ENCODE data around the gene TUBA3D.
"Not testable (repeated sequence)": the region's sequence is repeated elsewhere in the genome, so short reads cannot be mapped to it uniquely, and the experiment has no call there.

The TUBA3D gene

DNA sequence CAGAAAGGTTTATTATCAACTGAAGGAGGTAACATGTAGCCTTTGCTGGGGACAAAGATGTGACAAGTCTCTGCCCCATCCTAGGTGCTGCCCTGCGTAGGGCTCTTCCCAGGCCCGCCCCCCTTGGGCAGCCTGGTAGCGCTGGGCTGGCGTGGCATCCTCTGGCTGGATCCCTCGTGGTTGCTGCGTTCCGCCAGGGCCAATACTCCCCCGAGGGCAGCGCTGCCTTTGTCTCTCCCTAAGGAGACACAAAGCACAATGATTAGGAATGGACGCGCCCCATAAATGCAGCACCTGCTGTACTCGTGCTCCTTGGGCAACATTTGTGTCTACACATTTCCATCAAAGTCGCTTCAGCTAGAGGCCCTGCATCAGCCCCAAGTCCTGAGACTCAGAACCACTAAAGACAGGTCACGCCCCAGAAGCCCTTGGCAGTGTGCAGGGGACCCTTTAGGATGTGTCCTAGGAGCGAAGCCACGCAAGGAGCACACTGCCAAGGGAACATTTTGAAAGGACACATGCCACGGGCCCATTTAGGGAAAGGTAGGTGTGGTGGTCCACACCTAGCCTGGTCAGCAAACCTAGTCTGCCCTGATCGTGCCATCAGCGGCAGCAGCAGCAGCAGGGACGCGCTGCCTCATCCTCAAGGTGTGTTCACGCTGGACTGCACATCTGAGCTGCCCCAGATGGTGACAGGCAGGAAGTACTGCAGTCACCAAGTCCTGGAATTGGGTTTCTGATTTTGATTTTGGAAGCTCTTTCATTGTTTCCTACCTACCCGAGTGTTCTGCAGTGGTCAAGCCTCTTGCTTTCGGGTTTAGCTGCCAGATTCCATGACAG is 8.3 kb downstream of the TUBA3D start:
- not testable (repeated sequence) for DNase-seq (ENCODE audit: low read depth in 4 of 4, low spot score in 1 of 4)

DNA sequence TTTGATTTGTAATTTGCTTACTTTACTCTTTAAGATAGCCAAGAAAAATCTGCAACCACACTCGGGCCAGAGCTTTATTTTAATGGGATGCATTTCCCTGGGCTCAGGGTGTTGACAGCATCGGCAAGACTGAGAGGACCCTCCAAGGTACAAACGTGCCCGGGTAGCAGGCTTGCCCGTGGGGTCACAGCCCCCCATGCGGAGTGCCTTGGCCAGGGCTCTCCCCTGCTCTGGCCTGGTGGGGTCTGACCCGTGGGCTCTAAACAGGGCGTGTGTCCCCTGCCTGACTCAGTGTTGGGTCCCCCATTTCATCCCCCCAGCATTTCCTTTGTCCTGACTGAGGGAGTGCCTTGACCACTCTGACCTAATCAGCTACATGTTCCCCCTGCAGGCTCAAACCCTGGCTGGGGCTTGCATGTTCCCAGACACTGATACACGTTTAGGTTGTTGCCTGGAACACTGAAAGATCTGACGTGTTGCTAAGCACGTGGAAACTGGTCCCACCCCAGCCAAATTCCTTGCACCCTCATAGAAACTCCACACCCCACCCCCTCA is 9.1 kb downstream of the TUBA3D start:
- DNase-seq (ENCODE audit: low read depth in 4 of 4, low spot score in 1 of 4) = not testable (repeated sequence)

DNA sequence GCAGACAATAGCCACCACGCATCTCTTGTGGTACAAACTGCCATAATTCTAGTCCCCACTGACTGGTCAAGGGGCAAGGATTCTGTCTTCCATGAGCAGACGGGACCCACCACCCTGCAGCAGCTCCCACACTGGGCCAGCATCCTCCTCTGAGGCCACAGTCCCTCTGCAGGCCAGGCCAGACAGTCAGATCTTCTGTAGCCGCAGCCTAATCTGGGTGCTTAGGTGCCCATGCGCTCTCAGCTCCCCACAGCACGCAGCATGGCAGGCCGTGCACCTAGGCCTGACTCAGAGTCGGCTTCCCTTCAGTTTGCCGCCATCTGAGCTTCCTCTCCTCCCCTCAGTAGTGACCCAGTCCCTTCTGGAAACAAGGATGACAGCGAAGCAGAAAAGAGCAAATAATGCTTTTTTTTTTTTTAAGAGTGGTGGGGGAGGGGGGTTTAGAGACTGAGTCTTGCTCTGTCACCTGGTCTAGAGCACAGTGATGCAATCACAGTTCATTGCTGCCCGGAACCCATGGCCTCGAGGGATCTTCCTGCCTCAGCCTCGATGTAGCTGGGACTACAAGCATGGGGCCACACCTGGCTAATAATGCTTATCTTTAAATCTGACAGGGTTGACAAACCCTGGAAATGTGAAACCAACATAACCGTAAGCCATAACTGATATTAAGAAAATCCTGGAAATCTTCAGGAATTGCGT is 10.4 kb downstream of the TUBA3D start:
- not testable (repeated sequence) for DNase-seq (ENCODE audit: low read depth in 4 of 4, low spot score in 1 of 4)

DNA sequence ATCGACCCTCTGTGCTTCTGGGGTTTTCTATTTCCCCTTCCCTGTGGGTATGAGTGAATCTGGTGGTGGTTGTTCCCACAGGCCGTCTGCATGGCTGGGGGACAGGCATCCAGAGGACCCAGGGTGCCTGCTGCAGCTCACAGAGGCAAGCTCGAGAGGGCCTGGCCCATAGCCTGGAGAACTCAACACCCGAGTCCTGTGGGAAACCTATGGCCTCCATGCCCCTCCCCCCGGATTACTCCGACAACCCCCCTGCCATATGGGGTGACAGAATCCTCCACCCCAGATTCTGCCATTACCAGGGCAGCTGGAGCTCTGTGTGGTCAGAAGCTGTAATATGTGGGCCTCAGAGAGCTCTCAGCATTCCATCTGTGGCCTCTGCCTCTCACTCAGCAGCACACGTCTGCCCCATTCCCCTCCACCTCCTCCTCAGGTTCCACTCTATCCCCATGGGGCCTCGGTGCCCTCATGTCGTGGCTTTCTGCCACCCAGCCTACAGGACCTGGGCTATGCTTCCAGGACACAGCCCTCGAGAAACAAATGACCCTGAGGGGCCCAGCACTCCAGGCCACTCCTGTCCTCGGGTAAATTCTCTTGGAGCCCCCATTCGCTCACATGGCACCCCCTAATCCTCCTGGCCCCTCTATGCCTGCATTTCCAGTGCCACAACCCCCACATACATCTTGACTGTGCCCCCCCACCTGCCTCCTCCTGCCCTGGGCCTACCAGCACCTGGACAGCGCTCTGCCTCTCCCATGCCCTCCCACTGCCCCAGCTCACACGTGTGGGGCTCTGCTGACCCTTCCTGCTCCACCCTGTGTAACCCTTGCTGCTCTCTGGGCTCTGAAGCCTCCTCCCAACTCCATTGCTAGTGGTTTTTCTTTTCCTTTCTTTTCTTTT is 12.6 kb downstream of the TUBA3D start:
- DNase-seq (ENCODE audit: low read depth in 4 of 4, low spot score in 1 of 4) = no peak

DNA sequence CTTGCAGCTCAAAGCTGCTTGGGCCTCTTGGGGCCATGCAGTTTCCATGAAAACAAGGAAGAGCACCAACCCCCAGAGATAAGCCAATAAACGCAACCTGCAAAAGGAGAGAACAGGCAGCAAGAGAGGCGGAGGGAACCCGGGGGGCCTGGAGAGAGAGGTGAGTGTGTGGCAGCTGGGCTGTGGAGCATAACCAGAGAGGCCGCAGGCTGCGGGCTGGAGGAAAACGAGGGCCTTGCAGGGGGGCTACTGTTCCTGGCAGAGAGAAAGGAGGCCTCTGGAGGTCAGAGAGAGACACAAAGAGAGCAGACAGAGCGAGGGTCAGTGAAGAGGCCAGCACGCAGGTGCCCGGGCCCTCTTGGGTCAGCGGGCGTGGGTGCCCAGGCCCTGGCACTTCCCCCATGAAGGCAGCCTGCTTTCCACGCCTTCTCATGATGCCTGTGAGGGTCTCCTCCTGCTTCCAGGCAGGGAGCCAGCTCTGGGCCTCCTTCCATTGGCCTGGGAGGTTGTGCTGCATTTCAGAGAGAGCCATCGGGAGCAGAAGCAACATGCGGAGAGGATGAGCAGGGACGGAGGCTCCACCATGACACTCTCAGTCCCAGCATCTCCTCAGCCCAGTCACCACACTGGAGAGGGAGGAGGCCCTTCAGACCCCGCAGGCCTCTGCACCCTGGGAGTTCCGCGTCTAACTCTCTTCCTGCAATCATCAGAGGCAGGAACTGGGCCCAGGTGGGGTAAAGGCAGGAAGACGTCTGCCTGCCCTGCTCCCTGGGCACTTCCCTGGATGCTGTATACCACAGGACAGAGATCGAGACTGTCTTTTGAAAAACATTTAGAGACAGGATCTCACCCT is 14.9 kb downstream of the TUBA3D start:
- DNase-seq (ENCODE audit: low read depth in 4 of 4, low spot score in 1 of 4) = not testable (repeated sequence)

DNA sequence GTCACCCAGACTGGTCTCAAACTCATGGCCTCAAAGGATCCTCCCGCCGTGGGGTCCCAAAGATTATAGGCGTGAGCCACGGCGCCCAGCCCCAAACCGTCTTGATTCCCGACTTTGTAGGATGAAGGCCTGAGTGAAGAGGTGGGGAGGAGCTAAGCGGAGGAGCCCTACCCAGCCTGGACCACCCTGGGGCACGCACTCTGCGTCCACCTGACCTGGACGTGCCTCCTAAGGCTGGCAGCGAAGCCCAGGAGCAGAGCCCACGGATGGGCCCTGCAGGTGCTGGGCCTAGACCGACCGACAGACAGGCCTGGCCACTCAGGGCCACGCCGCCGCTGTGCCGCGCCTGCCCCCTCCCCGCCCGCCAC is 15.5 kb downstream of the TUBA3D start:
- DNase-seq (ENCODE audit: low read depth in 4 of 4, low spot score in 1 of 4) = not testable (repeated sequence)

DNA sequence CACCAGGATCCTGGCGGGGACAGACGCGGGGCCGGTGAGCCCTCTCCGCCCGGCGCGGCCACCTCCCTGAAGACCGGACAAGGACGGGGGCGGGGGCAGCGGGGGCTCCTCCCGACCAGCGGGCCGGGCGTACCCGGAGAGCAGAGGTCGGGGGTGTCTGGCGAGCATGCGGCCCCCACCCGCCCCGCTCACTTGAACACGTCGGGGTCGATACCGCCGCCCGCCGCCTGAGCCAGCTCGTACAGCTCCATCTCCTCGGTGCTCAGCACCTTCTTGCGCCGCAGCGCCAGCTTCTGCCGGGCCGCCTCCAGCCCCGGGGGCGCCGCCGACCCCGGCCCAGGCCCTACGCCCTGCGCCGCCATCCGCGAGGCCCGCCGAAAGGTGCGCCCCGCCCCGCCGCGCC is 16.1 kb downstream of the TUBA3D start, which contains the start of gene MZT2A:
TSS of gene MZT2A (minus strand) at position 383 of the 403 bp plus-strand sequence. CDS start at position 362, 21 bp downstream.
- DNase-seq (ENCODE audit: low read depth in 4 of 4, low spot score in 1 of 4) = not testable (repeated sequence)

DNA sequence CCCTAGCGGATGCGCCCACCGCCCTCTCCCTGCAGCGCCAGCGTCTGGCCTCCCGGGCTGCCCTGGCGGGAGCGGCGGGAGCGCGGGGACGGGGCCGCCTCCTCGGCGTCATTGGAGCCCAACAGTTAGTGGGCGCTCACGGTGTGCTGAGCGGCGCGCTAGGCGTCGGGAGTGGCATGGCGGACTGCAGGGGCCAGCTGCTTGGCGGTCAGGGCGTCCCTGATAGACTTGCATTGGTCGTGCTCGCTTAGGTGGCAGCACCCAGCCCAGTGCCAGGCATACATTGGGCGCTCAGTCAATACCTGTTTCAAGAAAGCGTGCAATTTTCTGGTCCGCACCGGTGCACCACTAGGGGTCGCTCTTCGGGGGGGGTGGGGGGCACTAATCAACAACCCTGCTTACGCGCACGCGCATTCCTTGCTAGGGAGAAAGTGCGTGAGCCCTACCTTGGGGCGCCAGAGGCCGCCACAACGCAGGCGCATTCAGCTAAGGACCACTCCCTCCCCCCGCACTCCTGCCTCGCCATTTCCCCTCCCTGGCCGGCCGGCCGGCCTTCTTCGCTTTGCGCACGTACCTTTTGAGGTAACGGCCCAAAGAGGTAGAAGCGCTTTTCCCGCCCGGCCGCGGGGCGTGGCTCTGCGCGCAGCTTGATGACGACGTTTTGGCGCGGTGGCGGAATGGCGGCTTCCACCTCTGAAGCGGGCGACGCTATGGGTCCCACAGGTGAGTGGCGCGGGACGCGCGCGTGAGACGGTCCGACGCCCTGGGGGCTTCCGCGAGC is 16.7 kb downstream of the TUBA3D start:
- peak; percentile 89 to 97 (median 92) for DNase-seq (ENCODE audit: low read depth in 4 of 4, low spot score in 1 of 4)

DNA sequence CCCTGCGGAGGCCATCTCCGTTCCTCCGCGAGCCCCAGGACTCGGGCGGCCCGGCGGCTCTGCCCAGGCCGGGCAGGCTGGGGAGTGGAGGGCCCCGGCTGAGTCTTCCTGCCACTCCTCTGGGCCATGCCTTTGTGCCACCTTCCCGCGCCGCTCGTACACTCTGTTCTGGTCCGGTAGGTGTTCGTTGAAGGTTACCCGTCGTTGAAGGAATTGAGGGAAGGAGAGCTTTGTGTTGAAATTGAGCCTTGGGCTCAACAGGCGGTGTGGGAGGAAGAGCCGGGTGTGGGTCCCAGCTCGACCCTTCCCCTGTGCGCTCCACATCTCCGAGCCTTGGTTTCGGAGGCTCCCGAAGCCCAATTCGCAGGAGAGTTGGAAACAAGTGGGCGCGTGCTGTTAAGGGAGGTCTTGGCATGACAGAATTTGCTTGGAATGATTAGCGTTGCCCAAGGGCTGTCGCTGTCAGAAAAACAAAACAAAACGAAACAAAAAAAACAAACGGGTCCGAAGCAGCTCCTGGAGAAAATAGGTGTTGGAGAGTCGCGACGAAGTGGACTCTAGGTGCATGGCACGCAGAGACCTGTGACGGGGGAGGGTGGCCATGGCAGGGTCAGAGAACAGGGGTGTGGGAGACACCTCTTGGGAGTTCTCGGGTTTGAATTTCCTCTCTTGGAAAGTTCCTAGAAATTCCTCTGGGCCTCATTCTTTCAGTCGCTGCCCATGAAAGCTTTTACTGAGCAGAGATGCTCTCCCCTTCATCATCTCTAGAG is 17.5 kb downstream of the TUBA3D start:
- DNase-seq (ENCODE audit: low read depth in 4 of 4, low spot score in 1 of 4) = peak in 1 of 4 experiments; percentile 22

DNA sequence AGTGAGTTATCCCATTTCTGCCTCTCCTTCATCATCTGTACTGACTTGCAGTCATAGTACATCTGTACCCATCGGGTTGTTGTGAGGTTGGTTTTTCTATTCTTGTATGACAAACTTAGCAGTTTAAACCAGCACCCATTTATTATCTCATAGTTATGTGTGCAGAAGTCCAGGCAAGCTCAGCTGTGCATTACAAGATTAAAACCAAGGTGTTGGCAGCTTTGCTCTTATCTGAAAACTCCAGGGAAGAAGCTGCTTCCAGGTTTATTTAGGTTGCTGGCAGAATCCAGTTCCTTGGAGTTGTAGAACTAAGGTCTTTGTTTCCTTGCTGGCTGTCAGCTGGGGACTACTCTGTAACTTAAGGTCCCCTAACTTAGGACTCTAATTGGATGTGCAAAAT is 19.6 kb downstream of the TUBA3D start:
- not testable (repeated sequence) for DNase-seq (ENCODE audit: low read depth in 4 of 4, low spot score in 1 of 4)

DNA sequence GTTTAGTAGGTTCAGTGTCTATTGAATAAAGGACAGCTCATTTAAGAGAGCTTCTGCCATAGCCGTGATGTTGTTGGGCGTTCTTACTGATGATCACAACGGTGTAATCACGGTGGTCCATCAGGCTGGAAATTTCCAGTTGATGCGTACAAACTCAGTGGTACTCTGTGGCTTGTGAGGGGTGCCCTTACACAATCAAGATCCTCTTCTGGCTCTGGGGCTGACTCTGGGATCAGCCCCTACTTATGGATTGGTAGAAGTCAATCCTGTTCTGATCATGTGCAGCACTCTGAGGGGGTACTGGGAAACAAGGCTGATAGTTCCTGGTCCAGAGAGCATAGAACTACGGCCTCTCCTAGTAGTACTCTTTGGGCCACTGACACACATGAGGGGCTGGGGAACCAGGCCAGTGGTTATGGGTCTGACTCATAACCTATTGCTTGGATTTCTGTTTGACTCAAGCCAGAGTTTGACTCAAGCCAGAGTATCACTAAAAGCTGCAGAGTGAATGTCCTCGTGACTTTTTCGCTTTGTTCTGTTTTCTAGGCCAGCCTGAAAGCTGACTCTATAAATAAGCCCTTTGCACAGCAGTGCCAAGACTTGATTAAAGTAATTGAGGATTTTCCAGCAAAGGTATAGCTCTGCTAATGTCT is 22.5 kb downstream of the TUBA3D start:
- DNase-seq (ENCODE audit: low read depth in 4 of 4, low spot score in 1 of 4) = not testable (repeated sequence)

DNA sequence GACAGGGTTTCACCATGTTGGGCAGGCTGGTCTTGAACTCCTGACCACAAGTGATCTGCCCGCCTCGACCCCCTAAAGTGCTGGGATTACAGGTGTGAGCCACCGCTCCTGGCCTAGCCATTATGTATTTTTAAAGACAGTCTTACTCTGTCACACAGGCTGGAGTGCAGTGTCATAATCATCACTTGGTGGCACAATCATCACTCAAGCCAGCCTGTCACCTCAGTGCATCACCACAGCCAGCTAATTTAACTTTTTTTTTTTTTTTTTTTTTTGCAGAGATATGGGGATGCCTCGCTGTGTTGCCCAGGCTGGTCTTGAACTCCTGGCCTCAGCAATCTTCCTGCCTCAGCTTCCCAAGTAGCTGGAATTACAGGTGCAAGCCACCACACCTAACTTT is 27.7 kb downstream of the TUBA3D start:
- DNase-seq (ENCODE audit: low read depth in 4 of 4, low spot score in 1 of 4) = not testable (repeated sequence)

DNA sequence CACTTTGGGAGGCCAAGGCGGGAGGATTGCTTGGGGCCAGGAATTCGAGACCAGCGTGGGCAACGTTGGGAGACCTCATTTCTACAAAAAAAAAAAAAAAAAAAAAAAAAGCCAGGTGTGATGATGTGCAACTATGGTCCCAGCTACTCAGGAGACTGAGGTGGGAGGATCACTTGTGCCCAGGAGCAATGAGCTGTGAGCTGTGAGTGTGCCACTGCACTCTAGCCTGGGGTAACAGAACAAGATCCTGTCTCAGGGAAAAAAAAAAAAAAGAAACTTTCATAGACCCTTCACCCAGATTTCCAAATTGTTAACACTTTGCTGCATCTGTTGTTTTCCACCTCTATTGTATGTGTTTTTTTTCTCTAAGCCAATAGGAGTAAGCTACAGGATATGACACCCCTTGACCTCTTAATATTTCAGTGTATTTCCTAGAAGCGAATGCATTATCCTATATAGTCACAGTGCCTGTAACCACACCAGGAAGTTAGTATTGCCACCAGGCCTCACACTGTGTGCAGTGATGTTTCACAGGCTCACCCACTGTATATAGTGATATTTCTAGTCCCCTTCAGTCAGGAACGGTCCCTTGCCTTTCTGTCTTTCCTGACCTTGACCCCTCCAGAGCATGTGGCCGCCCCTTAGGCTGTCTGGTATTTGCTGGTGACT is 28.3 kb downstream of the TUBA3D start:
- DNase-seq (ENCODE audit: low read depth in 4 of 4, low spot score in 1 of 4) = not testable (repeated sequence)

DNA sequence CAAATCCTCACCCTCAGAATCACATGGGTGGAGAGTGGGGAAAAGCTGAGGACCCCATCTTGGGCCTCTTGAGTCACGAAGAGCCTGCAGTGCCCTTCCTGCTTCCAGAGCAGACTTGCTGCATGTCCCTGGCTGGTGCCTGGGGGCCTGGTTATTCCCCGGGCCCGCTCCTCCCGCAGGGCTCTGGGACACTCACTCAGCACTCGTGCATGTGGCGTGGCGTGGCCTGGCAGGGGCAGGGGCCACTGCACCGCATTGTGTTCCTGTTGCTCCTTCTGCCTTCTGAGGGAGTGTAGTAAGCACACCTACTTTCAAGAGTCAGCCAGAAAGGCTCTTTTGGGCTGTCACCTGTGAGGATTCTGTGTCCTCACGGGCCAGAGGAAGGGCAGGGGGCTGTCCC is 33.7 kb downstream of the TUBA3D start:
- no peak for DNase-seq (ENCODE audit: low read depth in 4 of 4, low spot score in 1 of 4)

DNA sequence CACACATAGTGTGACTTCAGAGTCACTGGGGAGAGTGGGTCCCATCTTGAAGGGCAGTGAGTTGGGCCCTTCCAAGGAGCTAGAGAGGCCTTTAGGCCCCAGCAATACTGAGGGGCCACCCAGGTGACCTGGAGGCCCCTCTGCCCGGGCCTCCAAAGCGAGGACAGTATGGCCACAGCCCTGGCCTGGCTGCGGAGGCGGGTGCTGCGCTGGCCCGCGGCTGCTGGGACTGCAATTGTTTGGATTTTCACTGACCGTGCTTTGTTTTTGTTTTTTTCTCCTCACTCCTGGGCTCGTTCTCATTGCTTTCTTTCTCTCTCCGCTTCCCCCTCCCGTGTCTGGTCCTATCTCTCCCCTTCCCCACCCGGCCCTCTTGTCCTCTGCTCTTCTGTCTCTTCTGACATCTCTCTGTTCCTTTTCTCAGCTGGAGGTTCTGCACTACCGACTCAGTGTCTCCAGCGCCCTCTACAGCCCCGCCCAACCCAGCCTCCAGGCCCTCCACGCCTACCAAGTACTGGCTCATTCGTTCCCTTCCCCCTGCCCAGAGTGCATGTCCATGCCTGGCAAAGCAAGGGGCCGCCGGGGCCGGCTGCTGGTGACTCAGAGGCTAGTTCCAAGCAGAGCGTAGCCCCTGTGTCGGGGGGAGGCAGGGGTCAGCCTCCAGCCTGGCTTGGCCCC is 35.5 kb downstream of the TUBA3D start:
- DNase-seq (ENCODE audit: low read depth in 4 of 4, low spot score in 1 of 4) = not testable (repeated sequence)

DNA sequence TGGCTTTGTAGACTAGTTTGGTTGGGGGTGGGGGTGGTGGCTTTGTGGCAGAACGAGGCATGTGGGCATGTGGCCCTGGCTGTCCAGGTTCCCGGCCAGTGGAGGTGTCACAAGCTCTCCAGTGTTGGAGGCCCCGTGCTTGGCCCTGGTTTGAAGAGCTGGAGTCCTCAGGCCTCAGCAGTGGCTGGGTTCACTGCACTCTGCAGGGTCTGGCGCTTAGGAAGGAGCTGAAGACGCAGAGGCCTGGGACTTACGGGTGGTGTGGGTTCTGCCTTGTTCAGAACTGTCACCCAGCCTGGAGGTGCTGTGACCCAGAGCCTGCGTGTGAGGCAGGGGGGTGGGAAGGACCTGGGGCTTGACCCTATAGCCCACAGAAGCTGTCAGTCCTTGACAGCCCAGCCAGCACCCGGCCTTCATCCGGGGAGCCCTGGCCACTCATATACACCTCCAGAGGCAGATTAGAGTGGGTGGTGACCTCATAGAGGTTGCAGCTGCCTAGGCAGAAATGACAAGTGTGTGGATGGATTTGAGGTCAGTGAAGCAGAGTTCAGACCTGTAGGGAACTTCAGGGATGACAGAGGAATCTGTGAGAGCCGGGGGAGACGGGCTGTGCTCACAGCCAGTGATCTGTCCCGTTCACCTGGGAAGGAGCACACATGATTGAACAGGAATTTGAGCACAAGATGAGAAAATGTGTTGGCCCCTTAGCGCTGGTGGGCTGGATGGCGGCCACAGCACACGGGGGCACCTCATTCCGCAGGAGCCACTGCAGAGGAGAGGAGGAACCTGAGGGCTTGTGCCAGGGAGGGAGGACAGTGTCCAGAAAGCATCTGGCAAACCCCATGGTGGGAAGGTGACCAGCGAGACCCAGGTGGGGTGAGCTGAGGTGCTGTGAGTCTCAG is 36.3 kb downstream of the TUBA3D start:
- DNase-seq (ENCODE audit: low read depth in 4 of 4, low spot score in 1 of 4) = not testable (repeated sequence)

Measured in stimulated activated CD4-positive, alpha-beta T cell treated with anti-CD3 and anti-CD28 coated beads, Interleukin-1b, Interleukin-23, amount 100 ng/mL, for 24 hours (primary cell).